MCF 10A (cell line): Measurements from ENCODE around the gene TRAF2. TPM values are rescaled to one million over a fixed set of nuclear protein-coding genes. Genes with fewer than 3 reads are reported as not detected.

Experiments
- BruUV-seq: library from RNA; stranded (reverse); fragments of 400-500 nt; replicated peaks from 2 replicates; lab custom pipeline; 2021; lab: Mats Ljungman, UMichigan
- CTCF ChIA-PET: fragments of 300-600 bp; sonication (Branson Sonifier 250); formaldehyde crosslinking; extraction: SDS; loops from one replicate; lab custom pipeline; 2021; ENCODE audit warnings: antibody characterized with exemption, inconsistent platforms; lab: Yijun Ruan, JAX
- POLR2A ChIA-PET: fragments of 300-600, 350-650 bp; sonication (Branson Sonifier 250); formaldehyde crosslinking; extraction: SDS; loops from one replicate; lab custom pipeline; 2020; ENCODE audit warnings: antibody characterized with exemption, inconsistent platforms; lab: Yijun Ruan, JAX
- DNase-seq: peaks from one replicate; pipeline ENCODE4 v3.0.0-alpha.2; 2018; ENCODE audit not compliant: unreplicated experiment
- H3K27ac Mint-ChIP-seq: one replicate; pipeline ENCODE4 v1.8.0; 2022; ENCODE audit warnings: mild to moderate bottlenecking, low read depth, mixed read lengths; ENCODE audit not compliant: unreplicated experiment
- H3K27me3 Mint-ChIP-seq: one replicate; pipeline ENCODE4 v1.8.0; 2022; ENCODE audit warnings: mixed read lengths; ENCODE audit not compliant: insufficient read depth, unreplicated experiment
- H3K36me3 Mint-ChIP-seq: one replicate; pipeline ENCODE4 v1.8.0; 2022; ENCODE audit warnings: mild to moderate bottlenecking, moderate library complexity, mixed read lengths; ENCODE audit not compliant: insufficient read depth, unreplicated experiment
- H3K4me1 Mint-ChIP-seq: one replicate; pipeline ENCODE4 v1.8.0; 2022; ENCODE audit warnings: mixed read lengths; ENCODE audit not compliant: insufficient read depth, unreplicated experiment
- H3K4me3 Mint-ChIP-seq: one replicate; pipeline ENCODE4 v1.8.0; 2022; ENCODE audit warnings: mild to moderate bottlenecking, moderate library complexity, mixed read lengths; ENCODE audit not compliant: unreplicated experiment
- H3K9me3 Mint-ChIP-seq: one replicate; pipeline ENCODE4 v1.8.0; 2022; ENCODE audit warnings: mixed read lengths; ENCODE audit not compliant: unreplicated experiment
- CTCF ChIP-seq: fragments of 200-600 bp; IDR thresholded peaks from one replicate; pipeline ENCODE4 v1.8.0; 2022; ENCODE audit warnings: antibody characterized with exemption, mild to moderate bottlenecking; ENCODE audit not compliant: unreplicated experiment
- intact Hi-C: fragments of 100-400 bp; cut with micrococcal nuclease; formaldehyde crosslinking; loops from 2 replicates; pipeline ENCODE4 v1.14.1; 2022
- total RNA-seq: library from RNA; stranded (reverse); gene quantifications from 2 replicates; pipeline ENCODE4 v1.2.3, GENCODE V29; 2022

Gene TRAF2
- total RNA-seq, 1 experiment from 2014 or later, result 14.1 TPM

GRCh38 chr9:136848393-136849037, 37.8 kb upstream of the TRAF2 start:
- POLR2A ChIA-PET, result interaction anchor here (0.6 to 2.6 kb wide), 17 partner anchors 9 to 562 kb away, joined by 3 to 25 read pairs (median 4); partner anchors contain the start of genes EDF1, FBXW5, RABL6 and TMEM141
- TF ChIP-seq CTCF, result no peak
- TSS peak; percentile 86 for BruUV-seq
- CTCF ChIA-PET, result interaction anchor here (0.9 to 1.6 kb wide), 5 partner anchors 36 to 186 kb away, joined by 3 to 4 read pairs (median 3); no protein-coding TSS in a partner anchor
- H3K9me3 Mint-ChIP-seq, result no peaks in the 10 kb centered on the region
- H3K27me3 Mint-ChIP-seq, result no peaks in the 10 kb centered on the region
- H3K4me1 Mint-ChIP-seq, result no peaks in the 10 kb centered on the region
- intact Hi-C loops, result loop anchor here (10.0 kb wide), 1 partner anchor 96 kb away; the partner anchor contains the start of genes C8G and FBXW5
- peak overlapping the region; percentile 96 for H3K4me3 Mint-ChIP-seq
- H3K27ac Mint-ChIP-seq, result peak overlapping the region; percentile 89
- DNase-seq, result peak; percentile 47
- peaks cover 35% of the 10 kb centered on the region for H3K36me3 Mint-ChIP-seq

GRCh38 chr9:136849038-136849959, 37.0 kb upstream of the TRAF2 start, which contains the start of gene PHPT1:
TSS of gene PHPT1 (plus strand) at chr9:136849409. CDS start at chr9:136849431, 22 bp downstream.
- no peak for TF ChIP-seq CTCF
- BruUV-seq, result no TSS peak
- Mint-ChIP-seq H3K4me3 (peak within 1 kb of the TSS; percentile 96), H3K27me3 (no peaks in the 10 kb centered on the region), H3K27ac (peak within 1 kb of the TSS; percentile 89), H3K4me1 (no peaks in the 10 kb centered on the region), H3K36me3 (peaks cover 35% of the 10 kb centered on the region), H3K9me3 (no peaks in the 10 kb centered on the region)
- ChIA-PET CTCF (interaction anchor here (1.4 kb wide), 1 partner anchor 180 kb away, joined by 4 read pairs; no protein-coding TSS in a partner anchor), POLR2A (interaction anchor here (0.6 to 2.6 kb wide), 10 partner anchors 11 to 316 kb away, joined by 3 to 25 read pairs (median 6); partner anchors contain the start of genes EDF1, RABL6, TMEM141 and TRAF2)
- intact Hi-C loops, result loop anchor here (10.0 kb wide), 1 partner anchor 96 kb away; the partner anchor contains the start of genes C8G and FBXW5
- peak; percentile 98 for DNase-seq

GRCh38 chr9:136849960-136850865, 36.1 kb upstream of the TRAF2 start:
- TSS peak; percentile 65 for BruUV-seq
- intact Hi-C loops, result loop anchor here (10.0 kb wide), 1 partner anchor 95 kb away; the partner anchor contains the start of genes C8G and FBXW5
- Mint-ChIP-seq H3K9me3 (no peaks in the 10 kb centered on the region), H3K36me3 (peaks cover 35% of the 10 kb centered on the region), H3K27ac (peak overlapping the region; percentile 89), H3K27me3 (no peaks in the 10 kb centered on the region), H3K4me1 (no peaks in the 10 kb centered on the region), H3K4me3 (peak overlapping the region; percentile 96)
- ChIA-PET CTCF (no interaction called here), POLR2A (interaction anchor here (0.5 to 1.4 kb wide), 6 partner anchors 10 to 317 kb away, joined by 3 to 6 read pairs (median 3); partner anchors contain the start of genes EDF1 and TRAF2)
- no peak for TF ChIP-seq CTCF
- no peak for DNase-seq
